Astrocyte (in vitro differentiated cells and primary cell): Measurements from ENCODE around the gene PLCD3.

ENCODE experiments used
- EZH2 ChIP-seq: IDR thresholded peaks from 2 replicates; pipeline ENCODE4 v1.6.1; 2012; ENCODE audit warnings: mild to moderate bottlenecking, low read length, inconsistent platforms; ENCODE audit not compliant: insufficient read depth
- TF ChIP-seq, protein P1 (sequence below): IDR thresholded peaks from 2 replicates; pipeline ENCODE4 v1.5.1; 2011; ENCODE audit warnings: low read depth, mild to moderate bottlenecking, inconsistent platforms, low read length, moderate library complexity; ENCODE audit not compliant: insufficient read depth

DNA sequence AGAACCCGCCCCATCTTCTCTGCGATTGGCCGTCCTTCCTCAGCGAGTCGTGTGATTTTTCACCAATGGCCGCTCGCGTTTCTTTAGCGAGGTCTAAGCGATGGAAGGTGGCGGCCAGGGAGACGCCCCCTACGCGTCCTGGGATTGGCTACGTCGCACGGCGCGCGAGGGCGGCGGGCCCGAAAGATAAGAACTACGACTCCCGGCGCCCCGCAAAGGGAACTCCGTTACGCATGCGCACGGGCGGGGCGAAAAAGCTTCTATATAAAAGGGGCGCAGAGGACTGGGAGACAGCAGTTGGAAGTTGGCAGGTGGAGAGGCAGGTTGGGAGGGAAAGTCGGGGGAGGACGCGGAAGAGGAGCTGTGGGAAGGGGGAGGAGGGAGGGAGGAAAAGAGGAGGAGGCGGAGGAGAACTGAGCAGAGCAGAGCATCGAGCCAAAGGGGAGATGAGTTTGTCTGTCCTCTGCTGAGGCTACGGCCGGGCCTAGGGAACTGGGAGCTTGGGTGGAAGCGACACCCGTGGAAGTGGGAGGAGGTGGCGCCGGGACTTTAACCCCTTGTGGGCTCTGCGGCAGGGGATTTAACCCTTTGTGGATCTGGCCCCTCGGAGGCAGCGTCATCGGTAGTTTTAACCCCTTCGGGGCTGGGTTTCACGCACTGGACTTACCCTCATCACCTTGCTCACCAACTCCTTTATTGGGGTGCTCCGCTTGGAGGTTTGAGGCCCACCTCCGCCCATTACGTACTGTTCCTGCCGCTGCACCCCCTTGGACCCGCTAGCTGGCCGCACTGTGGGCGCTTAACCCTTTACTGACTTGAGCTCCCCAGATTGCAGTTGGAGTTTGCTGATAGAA is 16.1 kb upstream of the PLCD3 start, which contains the start of gene HEXIM1:
- TF ChIP-seq, protein P1, sequence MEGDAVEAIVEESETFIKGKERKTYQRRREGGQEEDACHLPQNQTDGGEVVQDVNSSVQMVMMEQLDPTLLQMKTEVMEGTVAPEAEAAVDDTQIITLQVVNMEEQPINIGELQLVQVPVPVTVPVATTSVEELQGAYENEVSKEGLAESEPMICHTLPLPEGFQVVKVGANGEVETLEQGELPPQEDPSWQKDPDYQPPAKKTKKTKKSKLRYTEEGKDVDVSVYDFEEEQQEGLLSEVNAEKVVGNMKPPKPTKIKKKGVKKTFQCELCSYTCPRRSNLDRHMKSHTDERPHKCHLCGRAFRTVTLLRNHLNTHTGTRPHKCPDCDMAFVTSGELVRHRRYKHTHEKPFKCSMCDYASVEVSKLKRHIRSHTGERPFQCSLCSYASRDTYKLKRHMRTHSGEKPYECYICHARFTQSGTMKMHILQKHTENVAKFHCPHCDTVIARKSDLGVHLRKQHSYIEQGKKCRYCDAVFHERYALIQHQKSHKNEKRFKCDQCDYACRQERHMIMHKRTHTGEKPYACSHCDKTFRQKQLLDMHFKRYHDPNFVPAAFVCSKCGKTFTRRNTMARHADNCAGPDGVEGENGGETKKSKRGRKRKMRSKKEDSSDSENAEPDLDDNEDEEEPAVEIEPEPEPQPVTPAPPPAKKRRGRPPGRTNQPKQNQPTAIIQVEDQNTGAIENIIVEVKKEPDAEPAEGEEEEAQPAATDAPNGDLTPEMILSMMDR = no peak
- TF ChIP-seq EZH2 = no peak
